ENCODE data around the gene SLC17A5. TPM values are rescaled to one million over a fixed set of nuclear protein-coding genes. Genes with fewer than 3 reads are reported as not detected.
"Not testable (repeated sequence)": the region's sequence is repeated elsewhere in the genome, so short reads cannot be mapped to it uniquely, and the experiment has no call there.

Gene SLC17A5
- total and polyA plus RNA-seq, 2 donors (not counting 3 experiments of a cell fraction or from before 2014, with no cell fraction given): 15.2 to 18.7 TPM

- FAIRE-seq: no peak
- no peak overlapping the region for H3K27ac ChIP-seq (ENCODE audit: insufficient read depth, low read depth, low read length)
- H3K9ac ChIP-seq (replicated peaks; ENCODE audit: extremely low read depth, insufficient read depth, low read length): no peak overlapping the region
Observed at GRCh38 chr6:73566954-73567591, 86.7 kb downstream of the SLC17A5 start.

GRCh38 chr6:73566486-73566871 lies 87.3 kb downstream of the SLC17A5 start:
- DNase-seq (ENCODE audit: low read depth, low spot score); H3K79me2 ChIP-seq (ENCODE audit: control insufficient read depth, insufficient read depth, low read length); BruUV-seq (replicated peaks); H3K9me1 ChIP-seq (replicated peaks; ENCODE audit: control insufficient read depth, extremely low read depth, insufficient read depth, low read length); FAIRE-seq; H3K9me3 ChIP-seq (replicated peaks; ENCODE audit: control insufficient read depth, insufficient read depth, low read length); H3K4me1 ChIP-seq (ENCODE audit: control insufficient read depth, extremely low read depth, insufficient read depth, low read length); H3K27me3 ChIP-seq (ENCODE audit: control insufficient read depth in 2 of 2, insufficient read depth in 2 of 2, low read length in 2 of 2); H2AFZ ChIP-seq (ENCODE audit: low read depth, low read length); intact Hi-C loops (cut with micrococcal nuclease); H3K4me3 ChIP-seq (replicated peaks in 1 of 3; ENCODE audit: insufficient read depth in 1 of 3, low read depth in 1 of 3, low read length in 3 of 3); H3K9ac ChIP-seq (replicated peaks; ENCODE audit: extremely low read depth, insufficient read depth, low read length); H3K27ac ChIP-seq (ENCODE audit: insufficient read depth, low read depth, low read length); H3K36me3 ChIP-seq (ENCODE audit: control insufficient read depth in 2 of 2, extremely low read depth in 1 of 2, insufficient read depth in 2 of 2, low read length in 2 of 2); dilution Hi-C loops (cut with MboI; ENCODE audit: extremely low pct_ligation_motif_present, low sequenced_read_pairs); H3K4me2 ChIP-seq (ENCODE audit: insufficient read depth, low read length); H4K20me1 ChIP-seq (replicated peaks; ENCODE audit: control insufficient read depth, extremely low read depth, insufficient read depth, low read length): not testable (repeated sequence)
- CTCF ChIA-PET: interaction anchor here (1.0 to 2.6 kb wide), 6 partner anchors 9 to 44 kb away, joined by 3 to 12 read pairs (median 4); no protein-coding TSS in a partner anchor
- POLR2A ChIA-PET: interaction anchor here (0.5 to 1.7 kb wide), 3 partner anchors 14 to 46 kb away, joined by 3 to 5 read pairs (median 4); no protein-coding TSS in a partner anchor

More at GRCh38 chr6:73566954-73567591, 86.7 kb downstream of the SLC17A5 start:
- ChIA-PET POLR2A (interaction anchor here (1.0 to 1.7 kb wide), 2 partner anchors 13 to 47 kb away, joined by 3 to 5 read pairs; no protein-coding TSS in a partner anchor), CTCF (interaction anchor here (1.0 to 2.6 kb wide), 6 partner anchors 10 to 45 kb away, joined by 3 to 12 read pairs (median 4); no protein-coding TSS in a partner anchor)
- Histone ChIP-seq H3K9me1 (replicated peaks; ENCODE audit: control insufficient read depth, extremely low read depth, insufficient read depth, low read length) (no peaks in the 10 kb centered on the region), H2AFZ (ENCODE audit: low read depth, low read length) (peak overlapping the region; percentile 14), H3K4me3 (replicated peaks in 1 of 3; ENCODE audit: insufficient read depth in 1 of 3, low read depth in 1 of 3, low read length in 3 of 3) (no peak overlapping the region), H4K20me1 (replicated peaks; ENCODE audit: control insufficient read depth, extremely low read depth, insufficient read depth, low read length) (no peaks in the 10 kb centered on the region), H3K27me3 (ENCODE audit: control insufficient read depth in 2 of 2, insufficient read depth in 2 of 2, low read length in 2 of 2) (no peaks in the 10 kb centered on the region), H3K4me1 (ENCODE audit: control insufficient read depth, extremely low read depth, insufficient read depth, low read length) (no peaks in the 10 kb centered on the region), H3K4me2 (ENCODE audit: insufficient read depth, low read length) (no peak overlapping the region), H3K9me3 (replicated peaks; ENCODE audit: control insufficient read depth, insufficient read depth, low read length) (no peaks in the 10 kb centered on the region), H3K79me2 (ENCODE audit: control insufficient read depth, insufficient read depth, low read length) (no peaks in the 10 kb centered on the region), H3K36me3 (ENCODE audit: control insufficient read depth in 2 of 2, extremely low read depth in 1 of 2, insufficient read depth in 2 of 2, low read length in 2 of 2) (no peaks in the 10 kb centered on the region)
- BruUV-seq (replicated peaks): no TSS peak
- TF ChIP-seq GATA2 (IDR thresholded peaks at IDR 0.05; ENCODE audit: insufficient read depth, insufficient read length, low read depth, low read length) (no peak), POLR2AphosphoS5 (IDR thresholded peaks at IDR 0.05; ENCODE audit: insufficient read depth, low read depth, low read length) (no peak), FOS (IDR thresholded peaks at IDR 0.05; ENCODE audit: borderline replicate concordance, insufficient read depth, low read length) (no peak)
- dilution Hi-C loops (cut with MboI; ENCODE audit: extremely low pct_ligation_motif_present, low sequenced_read_pairs) (no loop called here), intact Hi-C loops (cut with micrococcal nuclease) (no loop called here)
- peak; percentile 32 for DNase-seq (ENCODE audit: low read depth, low spot score)
